ENCODE data around the gene PIP5K1C. TPM values are rescaled to one million over a fixed set of nuclear protein-coding genes. Genes with fewer than 3 reads are reported as not detected.

Gene PIP5K1C
- total and polyA plus RNA-seq, 9 of the 15 experiments (the other 6 are each of a cell fraction or from before 2014, with no cell fraction given): 0.38 to 22.1 (median 4.1) TPM

- no peak for TF ChIP-seq ZMIZ1 (IDR thresholded peaks at IDR 0.05; ENCODE audit: low read depth in 2 of 2, low read length in 2 of 2)
- TF ChIP-seq ZNF395 (CRISPR knock-in tag; IDR thresholded peaks at IDR 0.05): no peak
- peak; percentile 53 for TF ChIP-seq MEIS2 (IDR thresholded peaks at IDR 0.05; ENCODE audit: partially characterized antibody)
- TF ChIP-seq SNIP1 (IDR thresholded peaks at IDR 0.05; ENCODE audit: low read depth): no peak
- no peak; the same call in 1 of the 2 replicates for TF ChIP-seq ZNF175 (CRISPR knock-in tag; IDR thresholded peaks at IDR 0.05; ENCODE audit: low read depth)
- no peak for TF ChIP-seq BRD4 (IDR thresholded peaks at IDR 0.05)
- TF ChIP-seq ZFP30 (CRISPR knock-in tag; IDR thresholded peaks at IDR 0.05; ENCODE audit: borderline replicate concordance): no peak
- no peak for TF ChIP-seq CREB5 (CRISPR knock-in tag; IDR thresholded peaks at IDR 0.05)
- TF ChIP-seq PML (IDR thresholded peaks at IDR 0.05; ENCODE audit: low read length): no peak
- TF ChIP-seq CUX1 (CRISPR knock-in tag; IDR thresholded peaks at IDR 0.05): peak; percentile 53; the same call in 1 of the 2 replicates
- TF ChIP-seq NEUROD1 (IDR thresholded peaks at IDR 0.05; ENCODE audit: borderline replicate concordance, low read depth, low read length, partially characterized antibody): no peak
- no peak for TF ChIP-seq MEF2A (IDR thresholded peaks at IDR 0.05; ENCODE audit: control insufficient read depth, low read depth, low read length)
- 0 out of 4 replicates have a peak, but pooled peaks of 1 of the 2 experiments have one; percentile 25 for TF ChIP-seq KDM4B (IDR thresholded peaks at IDR 0.05; ENCODE audit: borderline replicate concordance in 2 of 2, low read depth in 1 of 2)
- TF ChIP-seq ZNF436 (CRISPR knock-in tag; IDR thresholded peaks at IDR 0.05): no peak
Observed at GRCh38 chr19:3671680-3672574, 28.3 kb downstream of the PIP5K1C start (continued).
